Right lobe of liver (tissue), 6 donors: ENCODE measurements around the gene POF1B. TPM values are rescaled to one million over a fixed set of nuclear protein-coding genes. Genes with fewer than 3 reads are reported as not detected.
"Not testable (repeated sequence)": the region's sequence is repeated elsewhere in the genome, so short reads cannot be mapped to it uniquely, and the experiment has no call there.

ENCODE experiments used
- ATAC-seq, 4 donors: fragments of 200-7000 bp; cut with Tn5 transposase; one replicate each; pipeline ENCODE4 v1.9.1; 2020; ENCODE audit warnings: mild to moderate bottlenecking in 4 of 4, moderate library complexity in 4 of 4
- DNase-seq, 3 donors: peaks; one replicate each; pipeline ENCODE4 v3.0.0-alpha.2; 2020
- H3K27ac ChIP-seq, 3 donors: fragments of 200-600 bp; one replicate each; pipeline ENCODE4 v1.8.0; 2022
- H3K27me3 ChIP-seq, 2 donors: fragments of 200-600 bp; one replicate each; pipeline ENCODE4 v1.8.0; 2022
- H3K36me3 ChIP-seq, 4 donors: fragments of 200-600 bp; sonication (generic) in 1 of 4; one replicate each; pipeline versions ENCODE4 v1.5.1 to v1.8.0; 2017 to 2022; ENCODE audit warnings: control low read depth in 1 of 4
- H3K4me1 ChIP-seq, 4 donors: fragments of 200-600 bp; sonication (generic) in 1 of 4; one replicate each; pipeline versions ENCODE4 v1.5.1 to v1.8.0; 2017 to 2022; ENCODE audit warnings: control low read depth in 1 of 4
- H3K4me3 ChIP-seq, 3 donors: fragments of 200-600 bp; one replicate each; pipeline ENCODE4 v1.8.0; 2022
- H3K9me3 ChIP-seq, 4 donors: fragments of 200-600 bp; sonication (generic) in 1 of 4; one replicate each; pipeline versions ENCODE4 v1.5.1 to v1.8.0; 2017 to 2022; ENCODE audit warnings: control low read depth in 1 of 4
- POLR2A ChIP-seq: fragments of 450-650 bp; IDR thresholded peaks from one replicate; pipeline ENCODE4 v1.6.1; 2017; ENCODE audit warnings: antibody characterized with exemption, mild to moderate bottlenecking
- WGBS: methylation state at CpG from one replicate; pipeline ENCODE4 v1.1.6; 2018; ENCODE audit warnings: low coverage, low lambda C conversion rate; ENCODE audit not compliant: insufficient coverage; ENCODE audit errors: missing lambda C conversion rate; 5-methylcytosine and 5-hydroxymethylcytosine counted together
- intact Hi-C, 2 donors: fragments of 100-400 bp; cut with DNase I; formaldehyde crosslinking; loops; one replicate each; pipeline versions ENCODE4 v1.11.2 to v1.14.1; 2022
- total RNA-seq, 6 experiments: library from RNA; depleted of rRNA in 2 of 6; stranded (reverse); fragments of >200 nt in 2 of 6; fragmentation: NEBNext Ultra II Directional in 3 of 6; extraction: Animal tissue kit (Norgen Biotek cat#: 25700) in 3 of 6; gene quantifications; one replicate each; pipeline versions ENCODE4 v1.1.0 to v1.2.4, GENCODE V29; 2016 to 2023
- TF ChIP-seq, protein P1 (sequence below), 4 donors: fragments of 200-600 bp in 3 of 4; fragments of 450-650 bp in 1 of 4; IDR thresholded peaks; one replicate each; pipeline versions ENCODE4 v1.5.1 to v1.8.0; 2016 to 2022; ENCODE audit warnings: antibody characterized with exemption in 4 of 4, mild to moderate bottlenecking in 2 of 4
- donor health status: DM: no; HTN: yes; CAD: no.
- donor health status: DM: no; HTN: no; CAD: no.
- donor health status: DM: no; HTN: no; CAD: no.
- donor health status: DM: no; HTN: yes; CAD: no.
- donor health status: DM: no; HTN: yes; CAD: no.

The POF1B gene
- total RNA-seq, 6 experiments from 2014 or later: 0.19 to 0.37 (median 0.20) TPM

GRCh38 chrX:85326234-85327059, 53.0 kb downstream of the POF1B start:
- DNase-seq (peak in 2 of 3 donors; percentile 9 to 50), ATAC-seq (peak in 1 of 4 donors; percentile 26)
- no peak overlapping the region for H3K4me3 ChIP-seq
- TF ChIP-seq, protein P1, sequence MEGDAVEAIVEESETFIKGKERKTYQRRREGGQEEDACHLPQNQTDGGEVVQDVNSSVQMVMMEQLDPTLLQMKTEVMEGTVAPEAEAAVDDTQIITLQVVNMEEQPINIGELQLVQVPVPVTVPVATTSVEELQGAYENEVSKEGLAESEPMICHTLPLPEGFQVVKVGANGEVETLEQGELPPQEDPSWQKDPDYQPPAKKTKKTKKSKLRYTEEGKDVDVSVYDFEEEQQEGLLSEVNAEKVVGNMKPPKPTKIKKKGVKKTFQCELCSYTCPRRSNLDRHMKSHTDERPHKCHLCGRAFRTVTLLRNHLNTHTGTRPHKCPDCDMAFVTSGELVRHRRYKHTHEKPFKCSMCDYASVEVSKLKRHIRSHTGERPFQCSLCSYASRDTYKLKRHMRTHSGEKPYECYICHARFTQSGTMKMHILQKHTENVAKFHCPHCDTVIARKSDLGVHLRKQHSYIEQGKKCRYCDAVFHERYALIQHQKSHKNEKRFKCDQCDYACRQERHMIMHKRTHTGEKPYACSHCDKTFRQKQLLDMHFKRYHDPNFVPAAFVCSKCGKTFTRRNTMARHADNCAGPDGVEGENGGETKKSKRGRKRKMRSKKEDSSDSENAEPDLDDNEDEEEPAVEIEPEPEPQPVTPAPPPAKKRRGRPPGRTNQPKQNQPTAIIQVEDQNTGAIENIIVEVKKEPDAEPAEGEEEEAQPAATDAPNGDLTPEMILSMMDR (IDR thresholded peaks at IDR 0.05): no peak
- no peak for TF ChIP-seq POLR2A
- WGBS: 89% methylated on average over 3 of the region's 29 CpGs
- H3K9me3 ChIP-seq: no peaks in the 10 kb centered on the region
- H3K27ac ChIP-seq: no peak overlapping the region
- H3K4me1 ChIP-seq: no peaks in the 10 kb centered on the region
- H3K27me3 ChIP-seq: no peaks in the 10 kb centered on the region
- intact Hi-C loops: no loop called here
- no peaks in the 10 kb centered on the region for H3K36me3 ChIP-seq

- H3K27ac ChIP-seq, DNase-seq, H3K9me3 ChIP-seq, ATAC-seq, H3K4me1 ChIP-seq, H3K27me3 ChIP-seq, H3K36me3 ChIP-seq, H3K4me3 ChIP-seq, intact Hi-C loops: not testable (repeated sequence)
- 78% methylated on average over 2 of the region's 2 CpGs for WGBS
Observed at GRCh38 chrX:85311348-85311747, 68.1 kb downstream of the POF1B start.

DNA sequence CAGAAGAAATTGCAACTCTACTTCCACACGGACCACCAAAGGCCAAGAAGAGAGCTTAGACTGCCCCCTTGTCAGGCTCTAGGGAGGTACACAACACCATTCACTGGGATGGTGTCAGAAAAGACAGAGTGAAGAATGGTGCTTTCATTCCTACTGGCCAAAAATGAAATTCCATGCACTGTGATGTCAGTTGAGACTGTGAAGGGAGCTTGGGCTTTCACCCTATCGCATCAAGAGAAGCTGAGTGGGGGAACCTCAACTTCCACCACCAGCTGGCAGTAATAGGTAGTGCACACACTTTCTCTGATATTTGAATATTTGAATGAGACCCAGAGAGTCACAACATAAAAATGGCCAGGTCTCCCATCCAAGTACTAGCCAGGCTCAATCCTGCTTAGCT, 69.7 kb downstream of the POF1B start:
- no peaks in the 10 kb centered on the region for H3K4me1 ChIP-seq
- H3K4me3 ChIP-seq: no peak overlapping the region
- H3K9me3 ChIP-seq: no peaks in the 10 kb centered on the region
- WGBS: 50% methylated on average over 2 of the region's 2 CpGs
- no peak overlapping the region for H3K27ac ChIP-seq
- ATAC-seq (no peak), DNase-seq (no peak)
- no peaks in the 10 kb centered on the region for H3K36me3 ChIP-seq
- TF ChIP-seq, protein P1 (IDR thresholded peaks at IDR 0.05): no peak
- TF ChIP-seq POLR2A: no peak
- intact Hi-C loops: no loop called here
- no peaks in the 10 kb centered on the region for H3K27me3 ChIP-seq

DNA sequence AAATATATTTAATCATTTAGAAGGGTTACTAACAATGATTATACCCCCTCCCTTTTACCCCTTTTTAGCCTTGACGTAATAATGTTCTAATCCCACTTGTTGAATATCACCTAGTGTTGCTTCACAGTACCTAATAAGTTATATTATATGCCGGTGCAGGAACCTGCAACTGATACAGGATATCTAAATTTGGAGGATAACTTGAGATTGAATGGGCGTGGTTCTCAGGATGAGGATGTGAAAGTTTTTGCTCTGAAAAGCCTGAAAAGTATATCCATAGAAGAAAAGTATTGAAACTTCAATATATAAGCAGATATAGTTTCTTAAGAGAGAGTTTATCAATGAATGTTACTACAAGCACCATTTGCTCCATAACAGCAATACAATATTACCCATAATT, 75.9 kb downstream of the POF1B start:
- ATAC-seq: no peak
- Histone ChIP-seq H3K9me3 (no peaks in the 10 kb centered on the region), H3K27me3 (no peaks in the 10 kb centered on the region), H3K36me3 (no peaks in the 10 kb centered on the region), H3K4me1 (no peaks in the 10 kb centered on the region), H3K4me3 (no peak overlapping the region), H3K27ac (no peak overlapping the region)
- DNase-seq: no peak
- no peak for TF ChIP-seq POLR2A
- TF ChIP-seq, protein P1 (IDR thresholded peaks at IDR 0.05): no peak
- intact Hi-C loops: no loop called here
- WGBS: 61% methylated on average over 3 of the region's 3 CpGs

DNA sequence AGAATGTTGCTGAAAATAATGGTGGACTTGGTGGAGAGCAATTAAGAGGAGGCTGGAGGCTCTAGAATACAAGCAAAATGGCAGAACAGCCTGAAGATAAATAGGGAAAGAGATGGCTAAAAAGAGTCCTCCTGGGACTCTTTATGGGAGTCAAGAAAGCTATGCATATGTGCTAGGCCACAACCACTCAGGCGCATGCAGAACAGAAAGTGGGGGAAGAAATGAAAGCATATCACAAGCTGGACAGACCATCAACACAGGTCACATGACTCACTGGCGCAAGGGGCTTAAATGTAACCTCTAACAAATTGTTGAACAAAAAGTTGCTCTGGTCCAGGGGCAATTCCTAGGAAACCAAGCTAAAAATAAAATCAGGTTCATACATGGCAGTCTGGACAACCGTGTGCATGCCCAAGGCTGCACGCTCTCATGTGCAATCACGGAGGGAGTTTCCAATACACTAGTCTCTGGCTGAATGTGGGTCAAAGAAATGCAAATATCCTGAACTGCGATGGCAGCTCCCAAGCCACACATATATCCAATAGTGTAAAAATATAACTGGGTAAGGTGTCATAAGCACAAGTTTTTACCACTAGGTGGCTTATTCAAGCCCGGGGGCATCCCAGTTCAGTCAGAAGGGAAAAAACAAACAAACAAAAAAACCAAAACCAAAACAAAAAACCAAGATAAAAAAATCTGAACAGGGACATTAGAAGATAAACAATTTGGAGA, 90.3 kb downstream of the POF1B start:
- intact Hi-C loops: no loop called here
- Histone ChIP-seq H3K36me3 (no peaks in the 10 kb centered on the region), H3K27me3 (no peaks in the 10 kb centered on the region), H3K9me3 (no peaks in the 10 kb centered on the region), H3K27ac (no peak overlapping the region), H3K4me1 (no peaks in the 10 kb centered on the region), H3K4me3 (no peak overlapping the region)
- TF ChIP-seq POLR2A: no peak
- TF ChIP-seq, protein P1 (IDR thresholded peaks at IDR 0.05): no peak
- WGBS: 75% methylated on average over 7 of the region's 7 CpGs
- ATAC-seq (no peak), DNase-seq (no peak)

DNA sequence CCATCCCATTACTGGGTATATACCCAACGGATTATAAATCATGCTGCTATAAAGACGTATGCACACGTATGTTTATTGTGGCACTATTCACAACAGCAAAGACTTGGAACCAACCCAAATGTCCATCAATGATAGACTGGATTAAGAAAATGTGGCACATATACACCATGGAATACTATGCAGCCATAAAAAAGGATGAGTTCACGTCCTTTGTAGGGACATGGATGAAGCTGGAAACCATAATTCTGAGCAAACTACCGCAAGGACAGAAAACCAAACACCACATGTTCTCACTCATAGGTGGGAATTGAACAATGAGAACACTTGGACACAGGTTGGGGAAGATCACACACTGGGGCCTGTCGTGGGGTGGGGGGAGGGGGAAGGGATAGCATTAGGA, 94.2 kb downstream of the POF1B start:
- DNase-seq, H3K27me3 ChIP-seq, intact Hi-C loops, ATAC-seq, H3K4me3 ChIP-seq, H3K36me3 ChIP-seq, H3K9me3 ChIP-seq, H3K27ac ChIP-seq, H3K4me1 ChIP-seq: not testable (repeated sequence)
- WGBS: 79% methylated on average over 5 of the region's 6 CpGs
